DMS153 treated with DMSO at 0.1 percent for 48 hours (cell line): Measurements from ENCODE around the gene TNIP1.

Experiments used
- DNase-seq: peaks from one replicate; lab custom pipeline; 2025; ENCODE audit not compliant: unreplicated experiment; lab: John Stamatoyannopoulos, UW

TNIP1 gene

GRCh38 chr5:151085517-151086041, 4.7 kb upstream of the TNIP1 start:
- no peak for DNase-seq

- no peak for DNase-seq
Measured at GRCh38 chr5:151084363-151084762, 3.5 kb upstream of the TNIP1 start.

GRCh38 chr5:151083081-151083676, 2.3 kb upstream of the TNIP1 start:
- DNase-seq, result no peak

- no peak for DNase-seq
Measured at GRCh38 chr5:151082282-151082902, 1.6 kb upstream of the TNIP1 start.

GRCh38 chr5:151081431-151082281, 822 bp upstream of the TNIP1 start:
- no peak for DNase-seq

- DNase-seq, result no peak
Measured at GRCh38 chr5:151079838-151080612, 809 bp downstream of the TNIP1 start.

GRCh38 chr5:151078490-151079262, 2.2 kb downstream of the TNIP1 start:
- DNase-seq, result no peak

- DNase-seq, result no peak
Measured at GRCh38 chr5:151077967-151078366, 2.9 kb downstream of the TNIP1 start.

GRCh38 chr5:151077419-151077818, 3.4 kb downstream of the TNIP1 start:
- DNase-seq, result no peak

GRCh38 chr5:151076616-151077015, 4.2 kb downstream of the TNIP1 start:
- no peak for DNase-seq

- DNase-seq, result no peak
Measured at GRCh38 chr5:151075698-151076331, 5.0 kb downstream of the TNIP1 start.

- DNase-seq, result no peak
Measured at GRCh38 chr5:151074557-151074956, 6.3 kb downstream of the TNIP1 start.

GRCh38 chr5:151073280-151073679, 7.6 kb downstream of the TNIP1 start:
- no peak for DNase-seq

- DNase-seq, result no peak
Measured at GRCh38 chr5:151072630-151073025, 8.2 kb downstream of the TNIP1 start.

- no peak for DNase-seq
Measured at GRCh38 chr5:151071848-151072629, 8.8 kb downstream of the TNIP1 start.

GRCh38 chr5:151071021-151071420, 9.8 kb downstream of the TNIP1 start:
- no peak for DNase-seq

- no peak for DNase-seq
Measured at GRCh38 chr5:151070449-151070848, 10.4 kb downstream of the TNIP1 start.

GRCh38 chr5:151068433-151069197, 12.2 kb downstream of the TNIP1 start:
- DNase-seq, result no peak
